ENCODE data around the gene DNAJC30.

DNA sequence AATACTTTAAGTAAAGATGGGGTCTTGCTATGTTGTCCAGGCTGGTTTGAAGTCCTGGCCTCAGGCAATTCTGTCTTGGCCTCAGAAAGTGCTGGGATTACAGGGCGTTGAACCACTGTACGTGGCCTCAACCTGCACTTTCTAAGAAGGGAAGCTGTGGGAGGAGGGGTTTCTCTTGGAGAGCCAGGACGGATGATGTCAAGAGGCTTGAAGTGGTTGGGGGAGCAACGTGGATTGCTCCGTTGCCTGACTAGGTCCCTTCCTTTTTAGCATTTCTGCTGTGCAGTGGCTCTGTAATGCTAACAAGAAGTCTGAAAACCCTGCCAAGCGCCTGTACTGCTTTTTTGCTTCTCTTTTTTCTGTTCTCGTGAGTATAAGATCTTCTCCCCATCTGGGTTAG, 7.4 kb upstream of the DNAJC30 start:
- no peak for TF ChIP-seq CTCF (IDR thresholded peaks at IDR 0.05)
- no peak for TF ChIP-seq POLR2A (IDR thresholded peaks at IDR 0.05)

Data from breast epithelium (tissue), 3 donors.